IPS-15b (cell line): ENCODE data around the gene MRGPRF.

Experiments
- H3K27me3 ChIP-seq: one replicate; pipeline ENCODE4 v1.6.1; 2013; ENCODE audit warnings: low read length; ENCODE audit not compliant: control insufficient read depth, insufficient read depth
- H3K36me3 ChIP-seq: one replicate; pipeline ENCODE4 v1.6.1; 2013; ENCODE audit warnings: low read length; ENCODE audit not compliant: control insufficient read depth, insufficient read depth
- H3K4me1 ChIP-seq: one replicate; pipeline ENCODE4 v1.6.1; 2013; ENCODE audit warnings: mild to moderate bottlenecking, low read length; ENCODE audit not compliant: control insufficient read depth, insufficient read depth
- H3K4me3 ChIP-seq: one replicate; pipeline ENCODE4 v1.5.1; 2013; ENCODE audit warnings: low read depth, low read length
- H3K9ac ChIP-seq: one replicate; pipeline ENCODE4 v1.6.1; 2013; ENCODE audit warnings: low read depth, mild to moderate bottlenecking, low read length
- H3K9me3 ChIP-seq: one replicate; pipeline ENCODE4 v1.6.1; 2013; ENCODE audit warnings: mild to moderate bottlenecking, low read length; ENCODE audit not compliant: control insufficient read depth, insufficient read depth

The MRGPRF gene

DNA sequence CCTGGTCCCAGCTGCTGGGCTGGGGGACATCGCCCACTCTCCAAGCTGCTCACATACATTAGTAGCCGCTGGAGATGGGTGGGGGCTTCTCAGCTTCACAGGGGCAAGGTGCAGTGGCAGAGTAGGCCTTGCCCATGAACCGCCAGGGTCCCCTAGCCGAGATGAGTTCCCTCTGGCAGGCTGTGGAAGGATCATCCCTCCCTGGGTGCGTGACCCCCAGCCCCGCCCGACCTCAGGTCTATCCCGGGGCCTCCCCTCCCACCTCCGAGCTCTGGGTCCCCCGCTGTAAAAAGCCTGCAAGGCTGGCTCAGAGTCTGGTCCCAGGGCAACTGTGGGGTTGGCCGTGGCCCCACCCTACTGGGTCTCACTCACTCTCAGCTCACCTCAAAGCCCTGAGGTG lies 20.4 kb upstream of the MRGPRF start:
- no peaks in the 10 kb centered on the region for H3K27me3 ChIP-seq
- no peak overlapping the region for H3K4me3 ChIP-seq
- peaks cover 3% of the 10 kb centered on the region for H3K4me1 ChIP-seq
- H3K9ac ChIP-seq = no peak overlapping the region
- no peaks in the 10 kb centered on the region for H3K9me3 ChIP-seq
- H3K36me3 ChIP-seq = no peaks in the 10 kb centered on the region

DNA sequence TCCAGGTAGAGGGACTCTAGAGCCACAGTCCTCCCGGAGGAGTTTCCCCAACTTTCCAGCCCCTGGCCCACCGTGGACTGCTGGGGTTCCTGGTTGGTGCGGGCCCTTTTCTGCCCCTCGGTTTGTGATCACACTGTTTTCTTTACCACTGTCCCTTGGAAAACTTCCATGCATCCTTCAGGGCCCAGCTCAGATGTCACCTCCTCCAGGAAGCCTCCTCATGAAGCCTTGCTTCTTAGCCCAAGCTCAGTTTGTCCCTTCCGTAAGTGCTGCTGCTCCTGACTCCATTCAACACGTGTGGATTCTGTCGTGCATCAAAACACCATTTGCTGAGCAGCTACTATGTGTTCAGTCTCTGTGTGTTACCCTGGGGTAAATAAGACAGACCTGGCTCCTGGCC lies 19.8 kb upstream of the MRGPRF start:
- Histone ChIP-seq H3K27me3 (no peaks in the 10 kb centered on the region), H3K36me3 (no peaks in the 10 kb centered on the region), H3K4me1 (peaks cover 3% of the 10 kb centered on the region), H3K4me3 (no peak overlapping the region), H3K9ac (no peak overlapping the region), H3K9me3 (no peaks in the 10 kb centered on the region)

DNA sequence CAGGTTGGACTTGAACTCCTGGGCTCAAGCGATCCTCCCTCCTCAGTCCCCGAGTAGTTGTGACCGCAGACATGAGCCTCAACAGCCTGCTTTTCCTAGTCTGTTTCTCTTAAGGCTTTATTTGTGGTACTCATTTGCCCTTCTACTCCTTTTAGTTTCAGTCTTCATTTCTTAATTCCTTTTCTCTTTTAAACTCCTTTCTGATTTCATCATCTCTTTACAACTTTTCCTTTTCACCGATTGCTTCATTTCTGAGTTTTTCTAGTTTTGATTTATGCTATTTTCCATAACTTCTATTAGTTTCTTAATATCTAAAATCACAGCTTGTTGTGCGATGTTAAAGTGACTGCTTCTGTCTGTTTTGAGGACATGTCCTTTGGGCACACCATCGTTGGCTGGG lies 17.3 kb upstream of the MRGPRF start:
- H3K4me3 ChIP-seq = no peak overlapping the region
- no peaks in the 10 kb centered on the region for H3K9me3 ChIP-seq
- no peak overlapping the region for H3K9ac ChIP-seq
- H3K4me1 ChIP-seq = peaks cover 1% of the 10 kb centered on the region
- no peaks in the 10 kb centered on the region for H3K27me3 ChIP-seq
- H3K36me3 ChIP-seq = no peaks in the 10 kb centered on the region

DNA sequence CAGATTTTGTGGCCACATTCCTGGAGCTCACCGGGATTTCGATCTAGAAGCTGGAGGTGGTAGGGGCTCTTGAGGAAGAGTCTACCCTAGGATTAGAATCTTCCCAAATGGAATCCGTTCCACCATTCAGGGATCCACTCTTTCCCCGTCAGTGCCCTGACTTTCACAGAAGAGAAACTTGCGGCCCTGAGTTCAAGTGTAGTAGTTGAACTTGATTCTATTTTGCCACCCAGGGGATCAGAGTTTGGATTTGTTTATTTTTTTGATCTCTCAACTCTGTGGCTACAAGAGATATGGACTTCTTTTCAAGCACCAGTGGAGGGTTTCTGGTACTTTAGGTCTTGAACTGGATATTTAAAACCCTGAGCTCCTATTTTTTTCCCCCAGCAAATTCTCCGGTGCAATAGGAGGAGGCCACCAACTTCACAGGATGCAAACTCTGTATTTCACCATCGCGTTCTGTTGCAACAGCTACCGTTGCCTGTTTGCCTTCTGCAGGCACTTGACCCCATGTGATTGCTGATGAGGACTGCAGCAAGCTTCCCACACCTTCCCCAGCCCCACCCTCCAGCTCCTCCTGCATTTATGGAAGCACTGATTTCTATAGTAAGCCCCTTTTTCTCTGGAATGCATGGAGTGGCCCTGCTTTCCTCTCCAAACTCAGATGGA lies 14.8 kb upstream of the MRGPRF start:
- Histone ChIP-seq H3K36me3 (no peaks in the 10 kb centered on the region), H3K9me3 (no peaks in the 10 kb centered on the region), H3K4me3 (no peak overlapping the region), H3K27me3 (no peaks in the 10 kb centered on the region), H3K4me1 (no peaks in the 10 kb centered on the region), H3K9ac (no peak overlapping the region)

DNA sequence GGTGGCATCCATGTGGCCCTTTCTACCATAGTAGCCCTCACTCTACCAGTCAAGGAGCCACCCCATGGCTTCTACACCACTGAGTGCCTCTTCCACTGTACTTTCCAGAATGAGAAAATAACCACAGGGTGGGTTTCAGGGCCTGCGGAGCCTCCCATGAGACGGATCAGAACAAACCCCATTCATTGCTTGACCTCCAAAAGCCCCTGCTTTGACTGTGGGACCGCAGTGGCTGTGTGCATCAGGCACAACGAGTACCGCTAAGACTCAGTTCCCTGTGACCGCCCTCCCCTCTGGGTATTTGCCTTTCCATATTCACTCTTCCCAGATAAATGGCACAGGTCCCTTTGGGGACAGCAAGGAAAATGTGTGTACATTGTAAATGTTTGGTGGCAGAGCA lies 11.5 kb upstream of the MRGPRF start:
- no peaks in the 10 kb centered on the region for H3K9me3 ChIP-seq
- no peaks in the 10 kb centered on the region for H3K4me1 ChIP-seq
- no peak overlapping the region for H3K4me3 ChIP-seq
- no peaks in the 10 kb centered on the region for H3K36me3 ChIP-seq
- no peaks in the 10 kb centered on the region for H3K27me3 ChIP-seq
- H3K9ac ChIP-seq = no peak overlapping the region

DNA sequence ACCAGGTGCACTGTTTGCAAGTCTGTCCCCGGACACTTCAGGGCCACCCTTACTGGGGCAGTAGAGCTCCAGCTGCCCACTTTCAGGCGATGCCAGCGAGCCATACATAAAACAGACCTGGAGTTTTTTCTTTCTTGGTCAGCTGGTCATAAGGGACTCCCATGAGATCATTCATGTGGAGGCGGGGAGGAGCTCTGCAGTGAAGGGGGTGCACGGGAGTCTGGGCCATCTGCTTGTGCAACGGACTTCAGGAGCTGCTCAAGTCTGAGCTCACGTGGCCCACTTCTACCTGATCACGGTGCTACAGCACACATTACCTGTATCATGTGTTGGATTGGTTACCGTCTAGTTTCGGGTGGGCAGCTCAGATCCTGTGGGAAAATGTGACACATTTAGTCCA lies 9.2 kb upstream of the MRGPRF start:
- H3K4me1 ChIP-seq = no peaks in the 10 kb centered on the region
- no peaks in the 10 kb centered on the region for H3K9me3 ChIP-seq
- no peak overlapping the region for H3K9ac ChIP-seq
- H3K36me3 ChIP-seq = no peaks in the 10 kb centered on the region
- no peak overlapping the region for H3K4me3 ChIP-seq
- no peaks in the 10 kb centered on the region for H3K27me3 ChIP-seq

DNA sequence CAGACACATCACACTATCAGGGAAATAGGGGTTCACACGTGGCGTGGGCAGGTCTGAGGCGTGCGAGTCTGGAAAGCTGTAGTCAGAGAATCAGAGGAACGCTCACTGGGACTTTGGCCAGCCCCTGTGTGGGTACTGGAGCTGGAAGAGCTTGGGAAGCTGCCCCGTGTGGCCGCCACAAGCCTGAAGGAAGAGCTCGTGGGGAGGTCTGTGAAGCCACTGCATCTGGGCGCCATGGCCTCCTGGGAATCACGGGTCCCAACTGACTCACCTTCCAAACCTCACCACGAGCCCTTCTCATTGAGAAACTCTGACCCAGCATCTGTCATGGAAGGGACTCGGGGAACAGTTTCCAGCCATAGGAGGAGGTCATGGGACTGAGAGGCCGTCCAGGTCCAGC lies 5.9 kb upstream of the MRGPRF start:
- Histone ChIP-seq H3K9me3 (no peaks in the 10 kb centered on the region), H3K4me1 (peaks cover 6% of the 10 kb centered on the region), H3K9ac (no peak overlapping the region), H3K36me3 (no peaks in the 10 kb centered on the region), H3K4me3 (no peak overlapping the region), H3K27me3 (no peaks in the 10 kb centered on the region)

DNA sequence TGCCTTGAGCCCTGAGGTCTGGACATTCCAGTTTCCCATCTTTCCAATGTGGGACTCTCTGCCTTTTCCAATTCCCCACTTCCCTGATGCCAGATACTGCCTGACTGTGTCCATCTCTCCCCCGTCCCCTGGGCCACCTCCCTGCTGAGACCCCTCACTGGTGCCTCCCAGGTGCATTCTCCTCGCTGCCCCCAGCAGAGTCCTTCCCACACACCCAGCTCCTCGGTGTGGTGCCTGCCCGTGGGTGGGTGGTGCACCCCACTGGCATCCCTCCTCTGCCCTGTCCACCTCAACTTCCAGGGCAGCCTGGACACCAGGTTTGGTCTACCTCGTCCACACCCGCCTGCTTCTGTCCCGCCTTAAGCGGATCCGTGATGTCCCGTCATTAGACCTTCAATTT lies 4.9 kb upstream of the MRGPRF start:
- Histone ChIP-seq H3K4me1 (peaks cover 6% of the 10 kb centered on the region), H3K36me3 (no peaks in the 10 kb centered on the region), H3K4me3 (no peak overlapping the region), H3K27me3 (no peaks in the 10 kb centered on the region), H3K9ac (no peak overlapping the region), H3K9me3 (no peaks in the 10 kb centered on the region)

DNA sequence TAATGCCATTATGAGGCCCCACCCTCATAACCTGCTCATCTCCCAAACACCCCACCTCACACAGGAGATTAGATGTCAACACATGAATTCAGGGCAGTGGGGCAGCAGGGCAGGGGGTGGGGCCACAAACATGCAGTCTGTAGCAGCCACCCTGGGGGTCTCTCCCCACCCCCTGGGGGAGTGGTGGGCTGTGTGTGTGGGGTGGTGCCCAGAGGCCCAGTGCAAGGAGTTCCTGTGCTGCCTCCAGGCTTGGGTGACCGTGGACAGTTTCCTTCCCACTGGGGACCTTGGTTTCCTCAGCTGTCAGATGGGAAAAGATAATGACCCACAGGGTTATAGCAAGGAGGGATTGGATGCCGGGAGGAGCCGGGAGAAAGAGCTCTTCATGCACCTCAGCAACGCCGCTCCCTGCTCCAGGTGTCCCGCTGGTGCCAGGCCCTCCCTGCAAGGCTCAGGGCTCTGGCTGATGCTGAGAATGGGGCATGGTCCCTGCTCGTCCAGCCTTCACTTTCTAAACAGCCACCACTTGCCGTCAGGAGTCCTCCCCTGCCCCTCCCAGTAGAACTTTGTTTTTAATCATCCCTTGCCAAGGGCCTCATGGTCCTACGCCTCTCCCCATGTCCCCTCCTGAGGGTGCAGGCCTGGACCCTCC lies 2.0 kb upstream of the MRGPRF start:
- Histone ChIP-seq H3K4me3 (no peak overlapping the region), H3K9ac (no peak overlapping the region), H3K27me3 (no peaks in the 10 kb centered on the region), H3K4me1 (peaks cover 13% of the 10 kb centered on the region), H3K9me3 (no peaks in the 10 kb centered on the region), H3K36me3 (no peaks in the 10 kb centered on the region)

DNA sequence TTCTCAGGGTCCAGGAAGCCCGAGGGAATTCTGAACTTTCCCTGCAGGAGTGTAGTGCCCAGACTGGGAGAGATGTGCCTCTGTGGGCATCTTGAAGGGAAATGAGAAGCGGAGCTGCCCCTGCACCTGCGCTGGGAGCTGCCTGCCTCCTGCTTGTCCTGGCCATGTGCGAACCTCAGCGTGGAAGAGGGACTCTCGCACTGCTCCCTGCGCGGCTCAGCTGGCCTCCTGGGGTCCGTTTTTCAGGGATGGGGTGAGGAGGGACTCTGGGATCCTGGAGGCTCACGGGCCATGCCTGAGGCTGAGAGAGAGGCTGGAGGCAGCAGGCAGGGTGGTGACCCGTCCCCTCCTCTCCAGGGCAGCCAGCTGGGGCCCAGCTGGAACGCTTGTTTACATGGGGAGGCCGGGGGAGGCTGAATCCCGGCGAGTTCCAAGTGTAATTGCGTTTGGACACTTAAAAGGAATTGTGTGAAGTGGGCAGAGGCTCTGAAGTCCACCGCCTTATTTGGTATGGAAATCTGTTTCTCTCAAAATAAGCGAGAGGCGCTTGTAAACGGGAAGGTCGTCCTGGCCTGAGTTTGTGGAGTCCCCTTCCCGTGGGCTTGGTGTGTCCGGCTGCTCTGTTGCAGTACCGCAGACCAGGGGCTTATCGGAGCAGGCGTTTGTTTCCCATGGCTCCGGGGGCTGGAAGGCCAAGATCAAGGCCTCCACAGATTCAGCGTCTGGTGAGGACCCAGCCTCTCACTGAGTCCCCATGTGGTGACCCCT lies 1.2 kb upstream of the MRGPRF start:
- Histone ChIP-seq H3K36me3 (no peaks in the 10 kb centered on the region), H3K4me3 (peak overlapping the region; percentile 55), H3K4me1 (peaks cover 14% of the 10 kb centered on the region), H3K9ac (no peak overlapping the region), H3K27me3 (no peaks in the 10 kb centered on the region), H3K9me3 (no peaks in the 10 kb centered on the region)

DNA sequence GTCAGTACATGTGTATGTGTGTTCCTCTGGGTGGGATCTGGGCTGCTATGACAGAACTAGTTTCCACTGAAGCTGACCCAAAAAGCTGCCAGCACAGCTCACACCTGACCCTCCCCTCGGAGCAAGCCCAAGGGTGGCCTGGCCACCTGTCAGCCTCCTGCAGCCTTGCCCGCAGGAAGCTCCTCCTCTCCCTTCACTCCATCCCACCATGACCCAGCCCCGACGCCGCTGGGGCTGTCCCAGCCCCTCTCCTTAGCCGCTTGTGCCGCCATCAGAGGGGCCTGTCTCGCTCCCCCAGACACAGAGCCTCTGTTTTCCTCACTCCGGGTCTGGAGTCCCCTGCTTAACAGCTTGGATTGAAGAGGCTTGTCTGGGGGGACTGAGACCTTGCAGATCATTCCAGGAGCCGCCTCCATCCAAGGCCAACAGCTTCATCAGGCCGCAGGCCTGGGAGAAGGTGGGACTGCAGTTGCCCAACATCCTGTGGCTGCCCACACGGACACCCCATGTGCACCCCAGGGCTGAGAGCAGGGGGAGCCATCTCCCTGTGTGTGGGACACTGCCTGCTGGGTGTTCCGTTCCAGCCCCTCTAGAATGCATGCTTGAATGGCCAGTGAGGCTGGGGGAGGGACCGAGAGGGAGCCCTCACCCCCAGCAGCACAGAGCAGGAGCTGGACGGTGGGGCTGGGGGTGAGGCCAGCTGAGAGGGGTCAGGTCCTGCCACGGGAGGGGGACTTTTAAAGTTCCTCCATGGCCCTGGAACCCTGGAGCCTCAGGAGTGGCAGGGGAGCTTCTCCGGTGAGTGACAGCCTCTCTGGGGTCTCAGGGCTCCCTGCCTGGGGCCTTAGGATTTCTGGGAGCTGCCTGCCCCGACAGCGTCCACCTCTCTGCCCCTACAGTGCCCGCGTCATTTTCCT lies 696 bp downstream of the MRGPRF start:
- H3K27me3 ChIP-seq = no peaks in the 10 kb centered on the region
- peaks cover 7% of the 10 kb centered on the region for H3K36me3 ChIP-seq
- H3K9ac ChIP-seq = peak overlapping the region; percentile 70
- no peaks in the 10 kb centered on the region for H3K9me3 ChIP-seq
- peak overlapping the region; percentile 55 for H3K4me3 ChIP-seq
- H3K4me1 ChIP-seq = peaks cover 18% of the 10 kb centered on the region
